Sigmoid colon (tissue), 4 donors: Measurements from ENCODE around the gene TMEM119.
A peak's percentile ranks its signal among the peaks of the same experiment; 100 is the strongest.

Experiments
- EP300 ChIP-seq, 4 donors: sonication (generic); formaldehyde crosslinking; IDR thresholded peaks; one replicate each; pipeline ENCODE4 v1.6.1; 2017; ENCODE audit warnings: antibody characterized with exemption in 4 of 4
- POLR2A ChIP-seq, 2 donors: fragments of 450-650 bp; IDR thresholded peaks; one replicate each; pipeline ENCODE4 v1.6.1; 2016; ENCODE audit warnings: antibody characterized with exemption in 2 of 2, mild to moderate bottlenecking in 2 of 2, moderate library complexity in 2 of 2
- POLR2AphosphoS5 ChIP-seq, 4 donors: sonication (generic); formaldehyde crosslinking; IDR thresholded peaks; one replicate each; pipeline ENCODE4 v1.6.1; 2017; ENCODE audit warnings: antibody characterized with exemption in 4 of 4
- TF ChIP-seq, protein P1 (sequence below), 4 experiments: fragments of 450-650 bp in 3 of 4; fragments of 200-600 bp in 1 of 4; IDR thresholded peaks; one replicate each; pipeline ENCODE4 v1.5.1; 2016 to 2019; ENCODE audit warnings: antibody characterized with exemption in 4 of 4, mild to moderate bottlenecking in 3 of 4, moderate library complexity in 2 of 4

GRCh38 chr12:108642899-108643654 is 45.2 kb upstream of the TMEM119 start:
- TF ChIP-seq, protein P1, sequence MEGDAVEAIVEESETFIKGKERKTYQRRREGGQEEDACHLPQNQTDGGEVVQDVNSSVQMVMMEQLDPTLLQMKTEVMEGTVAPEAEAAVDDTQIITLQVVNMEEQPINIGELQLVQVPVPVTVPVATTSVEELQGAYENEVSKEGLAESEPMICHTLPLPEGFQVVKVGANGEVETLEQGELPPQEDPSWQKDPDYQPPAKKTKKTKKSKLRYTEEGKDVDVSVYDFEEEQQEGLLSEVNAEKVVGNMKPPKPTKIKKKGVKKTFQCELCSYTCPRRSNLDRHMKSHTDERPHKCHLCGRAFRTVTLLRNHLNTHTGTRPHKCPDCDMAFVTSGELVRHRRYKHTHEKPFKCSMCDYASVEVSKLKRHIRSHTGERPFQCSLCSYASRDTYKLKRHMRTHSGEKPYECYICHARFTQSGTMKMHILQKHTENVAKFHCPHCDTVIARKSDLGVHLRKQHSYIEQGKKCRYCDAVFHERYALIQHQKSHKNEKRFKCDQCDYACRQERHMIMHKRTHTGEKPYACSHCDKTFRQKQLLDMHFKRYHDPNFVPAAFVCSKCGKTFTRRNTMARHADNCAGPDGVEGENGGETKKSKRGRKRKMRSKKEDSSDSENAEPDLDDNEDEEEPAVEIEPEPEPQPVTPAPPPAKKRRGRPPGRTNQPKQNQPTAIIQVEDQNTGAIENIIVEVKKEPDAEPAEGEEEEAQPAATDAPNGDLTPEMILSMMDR (IDR thresholded peaks at IDR 0.05), result no peak
- TF ChIP-seq POLR2A (IDR thresholded peaks at IDR 0.05), result no peak
- TF ChIP-seq POLR2AphosphoS5 (IDR thresholded peaks at IDR 0.05), result peak in 1 of 4 donors; percentile 7
- TF ChIP-seq EP300 (IDR thresholded peaks at IDR 0.05), result no peak
